A172 (cell line): ENCODE results near the gene OTOL1. TPM values are rescaled to one million over a fixed set of nuclear protein-coding genes. Genes with fewer than 3 reads are reported as not detected.

Experiments
- DNase-seq: peaks from one replicate; pipeline ENCODE4 v3.0.0-alpha.2; 2015; ENCODE audit warnings: low spot score
- total RNA-seq: library from RNA; depleted of rRNA; stranded (reverse); fragments of >200 nt; shearing (Covaris generic); gene quantifications from 2 replicates; pipeline ENCODE4 v1.2.3, GENCODE V29; 2014; rRNA removed

Gene OTOL1
- total RNA-seq, 1 experiment from 2014 or later = not detected

GRCh38 chr3:161540594-161540993 lies 44.0 kb downstream of the OTOL1 start:
- no peak for DNase-seq

- no peak for DNase-seq
Measured at GRCh38 chr3:161545824-161546223, 49.2 kb downstream of the OTOL1 start.

GRCh38 chr3:161548301-161548700 lies 51.7 kb downstream of the OTOL1 start:
- no peak for DNase-seq

GRCh38 chr3:161549261-161549660 lies 52.7 kb downstream of the OTOL1 start:
- DNase-seq = no peak

GRCh38 chr3:161550491-161551195 lies 54.0 kb downstream of the OTOL1 start:
- no peak for DNase-seq

GRCh38 chr3:161551697-161552096 lies 55.1 kb downstream of the OTOL1 start:
- DNase-seq = no peak

- no peak for DNase-seq
Measured at GRCh38 chr3:161552984-161553560, 56.5 kb downstream of the OTOL1 start.

Other genes with a start within 250 kb of the OTOL1 start
- not detected in 2 replicates for gene SPTSSB, start 125.3 kb upstream of the OTOL1 start, total RNA-seq